ENCODE data around the gene FICD.

DNA sequence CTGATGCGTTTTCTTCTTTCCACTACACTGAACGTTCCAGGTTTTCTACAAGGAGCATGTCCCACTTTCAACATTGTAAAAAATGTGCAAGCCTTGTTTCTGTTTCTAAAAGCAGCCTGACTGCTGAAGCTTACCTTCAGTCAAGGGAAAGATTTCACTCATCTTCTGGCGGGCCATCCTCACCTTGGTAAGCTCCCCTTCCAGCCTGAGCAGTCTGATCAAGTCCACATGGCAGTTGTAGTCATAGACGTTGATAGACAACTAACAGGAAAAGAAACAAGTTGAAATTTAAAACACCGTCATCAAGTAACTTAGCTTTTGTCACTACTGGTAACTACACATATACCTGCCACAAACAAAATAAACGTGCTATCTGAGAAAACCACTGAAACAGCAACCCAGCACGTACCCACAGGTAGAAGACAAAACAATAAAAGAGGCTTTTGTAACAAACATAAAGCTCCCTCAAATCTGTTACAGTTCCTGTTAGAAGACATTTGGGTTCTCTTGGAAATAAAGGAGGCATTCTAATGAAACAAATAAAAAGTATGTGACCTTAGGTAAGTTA, 34.0 kb downstream of the FICD start:
- TF ChIP-seq, protein P1, sequence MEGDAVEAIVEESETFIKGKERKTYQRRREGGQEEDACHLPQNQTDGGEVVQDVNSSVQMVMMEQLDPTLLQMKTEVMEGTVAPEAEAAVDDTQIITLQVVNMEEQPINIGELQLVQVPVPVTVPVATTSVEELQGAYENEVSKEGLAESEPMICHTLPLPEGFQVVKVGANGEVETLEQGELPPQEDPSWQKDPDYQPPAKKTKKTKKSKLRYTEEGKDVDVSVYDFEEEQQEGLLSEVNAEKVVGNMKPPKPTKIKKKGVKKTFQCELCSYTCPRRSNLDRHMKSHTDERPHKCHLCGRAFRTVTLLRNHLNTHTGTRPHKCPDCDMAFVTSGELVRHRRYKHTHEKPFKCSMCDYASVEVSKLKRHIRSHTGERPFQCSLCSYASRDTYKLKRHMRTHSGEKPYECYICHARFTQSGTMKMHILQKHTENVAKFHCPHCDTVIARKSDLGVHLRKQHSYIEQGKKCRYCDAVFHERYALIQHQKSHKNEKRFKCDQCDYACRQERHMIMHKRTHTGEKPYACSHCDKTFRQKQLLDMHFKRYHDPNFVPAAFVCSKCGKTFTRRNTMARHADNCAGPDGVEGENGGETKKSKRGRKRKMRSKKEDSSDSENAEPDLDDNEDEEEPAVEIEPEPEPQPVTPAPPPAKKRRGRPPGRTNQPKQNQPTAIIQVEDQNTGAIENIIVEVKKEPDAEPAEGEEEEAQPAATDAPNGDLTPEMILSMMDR (IDR thresholded peaks at IDR 0.05) = no peak
- no peak for TF ChIP-seq POLR2A (IDR thresholded peaks at IDR 0.05)

Data from prostate gland (tissue), 2 donors.